Endothelial cell of umbilical vein (primary cell): ENCODE results near the gene CAPZA2. TPM values are rescaled to one million over a fixed set of nuclear protein-coding genes. Genes with fewer than 3 reads are reported as not detected.

Source experiments
- BruUV-seq: library from RNA; stranded (reverse); fragments of 400-500 nt; replicated peaks from 2 replicates; lab custom pipeline; 2021; lab: Mats Ljungman, UMichigan
- CTCF ChIA-PET: fragments of 300-600, 350-600 bp; sonication (Branson Sonifier 250); formaldehyde crosslinking; loops from one replicate; lab custom pipeline; 2021; ENCODE audit warnings: antibody characterized with exemption, inconsistent platforms; lab: Charles Lee
- POLR2A ChIA-PET: fragments of 300-600, 350-600 bp; sonication (Branson Sonifier 250); formaldehyde crosslinking; loops from one replicate; lab custom pipeline; 2021; ENCODE audit warnings: antibody characterized with exemption, inconsistent platforms; lab: Charles Lee
- DNase-seq: peaks from one replicate; pipeline ENCODE4 v3.0.0-alpha.2; 2011; ENCODE audit warnings: low read depth, low spot score
- FAIRE-seq: peaks from 2 replicates; lab custom pipeline; 2011; peaks lifted over from hg19 to GRCh38; lab: Jason Lieb, UNC
- H2AFZ ChIP-seq: 2 replicates; pipeline ENCODE4 v1.6.0; 2012; ENCODE audit warnings: low read depth, low read length, control low read depth, inconsistent platforms
- H3K27ac ChIP-seq: 2 replicates; pipeline ENCODE4 v1.5.1; 2011; ENCODE audit warnings: low read depth, mild to moderate bottlenecking, control low read depth, low read length, moderate library complexity; ENCODE audit not compliant: insufficient read depth
- H3K27me3 ChIP-seq, 2 experiments: 2 replicates each; pipeline versions ENCODE4 v1.6.0 to v1.6.1; 2011; ENCODE audit warnings: low read length in 2 of 2, mixed read lengths in 1 of 2; ENCODE audit not compliant: control insufficient read depth in 2 of 2, insufficient read depth in 2 of 2
- H3K36me3 ChIP-seq, 2 experiments: 2 replicates in 1 of 2; 3 replicates in 1 of 2; pipeline ENCODE4 v1.5.1; 2011; ENCODE audit warnings: low read length in 2 of 2, mild to moderate bottlenecking in 1 of 2, moderate library complexity in 1 of 2; ENCODE audit not compliant: control insufficient read depth in 2 of 2, insufficient read depth in 2 of 2; ENCODE audit errors: extremely low read depth in 1 of 2
- H3K4me1 ChIP-seq: 3 replicates; pipeline ENCODE4 v1.5.1; 2011; ENCODE audit warnings: mild to moderate bottlenecking, low read length; ENCODE audit not compliant: control insufficient read depth, insufficient read depth; ENCODE audit errors: extremely low read depth
- H3K4me2 ChIP-seq: 2 replicates; pipeline ENCODE4 v1.6.1; 2011; ENCODE audit warnings: low read length, control low read depth, mixed read lengths; ENCODE audit not compliant: insufficient read depth
- H3K4me3 ChIP-seq, 3 experiments: fragments of 200-600 bp in 1 of 3; sonication (generic), shearing (Covaris generic) in 1 of 3; replicated peaks in 1 of 3; 2 replicates each; pipeline ENCODE4 v1.5.1; 2011 to 2016; ENCODE audit warnings: control low read depth in 3 of 3, low read length in 3 of 3, mild to moderate bottlenecking in 2 of 3, inconsistent platforms in 1 of 3, low read depth in 1 of 3, moderate library complexity in 1 of 3; ENCODE audit not compliant: insufficient read depth in 1 of 3
- H3K79me2 ChIP-seq: 2 replicates; pipeline ENCODE4 v1.6.0; 2012; ENCODE audit warnings: low read length, inconsistent platforms; ENCODE audit not compliant: control insufficient read depth, insufficient read depth
- H3K9ac ChIP-seq: replicated peaks from 2 replicates; pipeline ENCODE3; 2011; ENCODE audit warnings: low read length, control low read depth; ENCODE audit not compliant: insufficient read depth; ENCODE audit errors: extremely low read depth
- H3K9me1 ChIP-seq: replicated peaks from 3 replicates; pipeline ENCODE4 v1.6.0; 2011; ENCODE audit warnings: mild to moderate bottlenecking, low read length; ENCODE audit not compliant: control insufficient read depth, insufficient read depth; ENCODE audit errors: extremely low read depth
- H3K9me3 ChIP-seq: replicated peaks from 2 replicates; pipeline ENCODE4 v1.5.1; 2012; ENCODE audit warnings: low read length, inconsistent platforms; ENCODE audit not compliant: control insufficient read depth, insufficient read depth
- H4K20me1 ChIP-seq: replicated peaks from 2 replicates; pipeline ENCODE3; 2011; ENCODE audit warnings: mild to moderate bottlenecking, low read length; ENCODE audit not compliant: control insufficient read depth, insufficient read depth; ENCODE audit errors: extremely low read depth
- CTCF ChIP-seq, 2 donors: IDR thresholded peaks; 1 replicate in 1 of 2; 2 replicates in 1 of 2; pipeline ENCODE4 v1.5.1; 2011; ENCODE audit warnings: low read length in 2 of 2, mild to moderate bottlenecking in 2 of 2, moderate library complexity in 2 of 2, control low read depth in 1 of 2, inconsistent platforms in 1 of 2, low read depth in 1 of 2; ENCODE audit not compliant: insufficient read depth in 1 of 2; ENCODE audit errors: extremely low read depth in 1 of 2
- EZH2 ChIP-seq: IDR thresholded peaks from 2 replicates; pipeline ENCODE4 v1.6.1; 2012; ENCODE audit warnings: borderline replicate concordance, low read depth, mild to moderate bottlenecking, moderate library complexity, low read length, inconsistent platforms; ENCODE audit not compliant: severe bottlenecking
- FOS ChIP-seq: IDR thresholded peaks from 2 replicates; pipeline ENCODE4 v1.6.1; 2011; ENCODE audit warnings: mild to moderate bottlenecking, low read length, moderate library complexity, borderline replicate concordance; ENCODE audit not compliant: insufficient read depth
- GATA2 ChIP-seq: IDR thresholded peaks from 2 replicates; pipeline ENCODE4 v1.7.0; 2011; ENCODE audit warnings: low read depth, mild to moderate bottlenecking, moderate library complexity, mixed read lengths, low read length; ENCODE audit not compliant: insufficient read length, insufficient read depth
- JUN ChIP-seq: IDR thresholded peaks from 2 replicates; pipeline ENCODE4 v1.6.1; 2011; ENCODE audit warnings: borderline replicate concordance, low read depth; ENCODE audit not compliant: insufficient read length, insufficient read depth
- MAX ChIP-seq: IDR thresholded peaks from 2 replicates; pipeline ENCODE4 v1.6.1; 2011; ENCODE audit not compliant: insufficient read depth, insufficient read length
- MYC ChIP-seq: IDR thresholded peaks from one replicate; pipeline ENCODE4 v1.6.1; 2011; ENCODE audit warnings: mild to moderate bottlenecking, low read depth, low read length
- POLR2A ChIP-seq: IDR thresholded peaks from 2 replicates; pipeline ENCODE4 v1.6.1; 2012; ENCODE audit warnings: low read depth, mild to moderate bottlenecking, control low read depth, low read length
- POLR2AphosphoS5 ChIP-seq: IDR thresholded peaks from 2 replicates; pipeline ENCODE4 v1.6.1; 2012; ENCODE audit warnings: low read depth, mild to moderate bottlenecking, control low read depth, low read length, moderate library complexity; ENCODE audit not compliant: insufficient read depth
- dilution Hi-C: fragments of 300-500 bp; cut with MboI; formaldehyde crosslinking; loops from one replicate; pipeline ENCODE4 v1.15.0; 2019; ENCODE audit warnings: low sequenced_read_pairs; ENCODE audit not compliant: extremely low pct_ligation_motif_present
- intact Hi-C: fragments of 100-400 bp; cut with micrococcal nuclease; formaldehyde crosslinking; loops from one replicate; pipeline ENCODE4 v1.10.0; 2022
- polyA plus RNA-seq, 4 experiments: library from polyadenylated mRNA; depleted of rRNA in 3 of 4; stranded (reverse) in 3 of 4; unstranded in 1 of 4; fragments of >200 nt; gene quantifications; 2 replicates each; pipeline versions ENCODE4 v1.2.1 to v1.2.3, GENCODE V29; 2011 to 2012; ENCODE audit warnings: missing spikeins in 1 of 4
- total RNA-seq: library from RNA; stranded (reverse); gene quantifications from 2 replicates; pipeline ENCODE4 v1.2.3, GENCODE V29; 2021

The CAPZA2 gene
- total and polyA plus RNA-seq, 2 donors (not counting 3 experiments of a cell fraction or from before 2014, with no cell fraction given), result 48.1 to 347 TPM

DNA sequence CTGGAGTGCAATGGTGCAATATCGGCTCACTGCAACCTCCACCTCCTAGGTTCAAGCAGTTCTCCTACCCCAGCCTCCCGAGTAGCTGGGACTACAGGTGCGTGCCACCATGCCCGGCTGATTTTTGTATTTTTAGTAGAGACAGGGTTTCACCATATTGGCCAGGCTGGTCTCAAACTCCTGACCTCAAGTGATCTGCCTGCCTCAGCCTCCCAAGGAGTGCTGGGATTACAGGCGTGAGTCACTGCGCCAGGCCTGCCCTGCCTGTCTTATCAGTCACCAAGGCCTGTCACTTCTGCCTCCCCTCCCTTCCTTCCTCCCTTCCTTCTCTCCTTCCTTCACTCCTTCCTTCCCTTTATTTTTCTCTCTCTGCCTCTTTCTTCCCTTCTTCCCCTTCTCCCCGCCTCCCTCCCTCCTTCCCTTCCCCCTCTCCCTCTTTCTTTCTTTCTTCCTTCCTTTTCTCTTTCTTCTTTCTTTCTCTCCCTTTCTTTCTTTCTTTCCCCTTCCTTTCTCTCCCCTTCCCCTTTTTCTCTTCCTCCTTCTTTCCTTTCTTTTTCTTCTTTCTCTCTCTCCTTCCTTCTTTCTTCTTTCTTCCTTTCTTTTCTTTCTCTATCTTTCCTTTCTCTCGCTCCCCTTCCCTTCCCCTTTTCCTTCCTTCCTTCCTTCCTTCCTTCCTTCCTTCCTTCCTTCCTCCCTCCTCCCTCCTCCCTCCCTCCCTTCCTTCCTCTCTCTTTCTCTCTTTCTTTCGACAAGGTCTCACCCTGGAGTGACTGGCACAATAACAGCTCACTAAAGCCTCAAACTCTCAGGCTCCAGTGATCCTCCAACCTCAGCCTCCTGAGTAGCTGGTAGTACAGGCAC is 87.8 kb downstream of the CAPZA2 start:
- BruUV-seq, result no TSS peak

GRCh38 chr7:116950889-116951351 is 88.5 kb downstream of the CAPZA2 start:
- no peak for DNase-seq
- intact Hi-C loops, result no loop called here
- Histone ChIP-seq H3K4me2 (no peak overlapping the region), H3K27ac (no peak overlapping the region), H3K4me1 (peaks cover 24% of the 10 kb centered on the region), H3K4me3 (no peak overlapping the region), H3K9me1 (no peaks in the 10 kb centered on the region), H3K36me3 (no peaks in the 10 kb centered on the region), H3K79me2 (peaks cover 20% of the 10 kb centered on the region), H4K20me1 (no peaks in the 10 kb centered on the region), H3K9ac (no peak overlapping the region), H3K27me3 (no peaks in the 10 kb centered on the region), H3K9me3 (no peaks in the 10 kb centered on the region), H2AFZ (no peak overlapping the region)
- CTCF ChIA-PET, result interaction anchor here (1.0 kb wide), 1 partner anchor 37 kb away, joined by 3 read pairs; no protein-coding TSS in a partner anchor
- TF ChIP-seq EZH2, result no peak
- TF ChIP-seq JUN, result no peak
- no peak for TF ChIP-seq CTCF (IDR thresholded peaks at IDR 0.05; ENCODE audit: extremely low read depth in 1 of 2, insufficient read depth in 1 of 2, low read depth in 1 of 2, low read length in 2 of 2)
- no peak for TF ChIP-seq POLR2A
- no peak for TF ChIP-seq GATA2
- TF ChIP-seq MYC, result no peak
- no peak for TF ChIP-seq MAX
- no peak for TF ChIP-seq FOS
- no peak for TF ChIP-seq POLR2AphosphoS5
- POLR2A ChIA-PET, result no interaction called here
- BruUV-seq, result no TSS peak
- FAIRE-seq, result no peak
- dilution Hi-C loops, result no loop called here

More for the DNA sequence above, 87.8 kb downstream of the CAPZA2 start:
- no peak overlapping the region for H3K9ac ChIP-seq
- no peak overlapping the region for H2AFZ ChIP-seq
- no peak for FAIRE-seq
- H3K9me1 ChIP-seq, result no peaks in the 10 kb centered on the region
- H3K36me3 ChIP-seq, result no peaks in the 10 kb centered on the region
- no peak overlapping the region for H3K4me3 ChIP-seq
- H3K4me2 ChIP-seq, result no peak overlapping the region
- no peaks in the 10 kb centered on the region for H3K9me3 ChIP-seq
- no peaks in the 10 kb centered on the region for H3K27me3 ChIP-seq
- DNase-seq, result no peak
- ChIA-PET CTCF (interaction anchor here (1.0 kb wide), 1 partner anchor 38 kb away, joined by 3 read pairs; no protein-coding TSS in a partner anchor), POLR2A (no interaction called here)
- H4K20me1 ChIP-seq, result no peaks in the 10 kb centered on the region
- H3K4me1 ChIP-seq, result peaks cover 19% of the 10 kb centered on the region
- intact Hi-C loops (no loop called here), dilution Hi-C loops (no loop called here)
- TF ChIP-seq EZH2 (no peak), JUN (no peak), MYC (no peak), FOS (no peak), POLR2AphosphoS5 (no peak)
- peaks cover 13% of the 10 kb centered on the region for H3K79me2 ChIP-seq
- H3K27ac ChIP-seq, result no peak overlapping the region
